Measurements from ENCODE around the gene HTT-AS.

Gene HTT-AS

DNA sequence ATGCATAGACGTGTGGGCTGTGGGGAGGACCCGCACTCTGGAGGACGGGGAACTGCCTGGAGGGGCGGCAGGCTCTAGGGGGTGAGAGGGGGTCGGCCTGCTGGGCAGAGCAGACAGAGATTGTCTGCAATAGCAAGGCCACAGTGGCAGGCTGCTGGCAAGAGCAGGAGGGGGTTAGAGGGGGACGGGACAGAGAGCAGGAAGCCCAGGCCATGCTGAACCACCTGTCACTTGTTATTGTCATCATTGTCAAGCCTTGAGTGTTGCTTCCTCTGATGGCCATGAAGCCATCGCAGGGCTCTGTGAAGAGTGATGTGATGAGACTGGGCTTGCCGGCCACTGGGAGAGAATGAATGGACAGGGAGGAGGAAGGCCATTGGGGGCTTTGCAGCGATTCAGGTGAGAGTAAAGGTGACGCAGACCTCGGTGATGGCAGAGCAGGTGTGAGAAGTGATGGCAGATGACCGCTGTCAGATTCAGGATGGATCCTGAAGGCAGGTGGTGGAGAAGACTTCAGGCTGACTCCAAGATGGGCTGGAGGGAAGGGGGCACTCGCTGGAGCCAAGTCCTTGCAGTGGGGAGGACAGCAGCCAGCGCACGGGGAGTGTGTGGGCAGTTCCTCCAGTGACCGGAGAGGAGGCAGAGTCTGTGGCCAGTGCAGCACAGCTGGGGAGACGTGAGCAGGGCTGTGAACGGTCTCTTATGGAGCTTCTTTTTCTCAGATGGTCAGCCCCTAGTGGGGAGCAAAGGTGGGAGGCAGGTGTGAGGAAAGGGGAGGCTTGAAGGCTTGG lies 43.6 kb downstream of the HTT-AS start:
- no peak for DNase-seq (ENCODE audit: low spot score)

GRCh38 chr4:3029464-3029863 lies 44.9 kb downstream of the HTT-AS start:
- DNase-seq (ENCODE audit: low spot score): no peak

GRCh38 chr4:3026540-3026939 lies 47.8 kb downstream of the HTT-AS start:
- no peak for DNase-seq (ENCODE audit: low spot score)

DNA sequence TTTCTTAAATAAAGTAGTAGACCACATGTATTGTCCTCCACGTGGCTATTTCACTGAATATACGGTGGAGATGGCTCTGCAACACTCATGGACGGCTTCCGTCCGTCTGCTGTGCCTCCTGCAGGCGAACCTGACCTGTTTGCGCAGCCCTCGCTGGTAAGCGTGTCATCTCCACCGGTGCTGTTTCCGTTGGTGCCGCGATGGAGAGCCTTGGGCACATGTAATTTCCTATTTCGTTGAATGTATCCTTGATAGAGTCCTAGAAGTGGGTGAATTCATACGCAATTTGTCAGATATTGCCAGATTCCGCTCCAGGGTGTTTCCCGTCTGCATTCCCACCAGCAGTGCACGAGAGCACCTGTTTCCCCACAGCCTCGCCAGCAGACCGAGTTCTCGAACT lies 48.5 kb downstream of the HTT-AS start:
- no peak for DNase-seq (ENCODE audit: low spot score)

DNA sequence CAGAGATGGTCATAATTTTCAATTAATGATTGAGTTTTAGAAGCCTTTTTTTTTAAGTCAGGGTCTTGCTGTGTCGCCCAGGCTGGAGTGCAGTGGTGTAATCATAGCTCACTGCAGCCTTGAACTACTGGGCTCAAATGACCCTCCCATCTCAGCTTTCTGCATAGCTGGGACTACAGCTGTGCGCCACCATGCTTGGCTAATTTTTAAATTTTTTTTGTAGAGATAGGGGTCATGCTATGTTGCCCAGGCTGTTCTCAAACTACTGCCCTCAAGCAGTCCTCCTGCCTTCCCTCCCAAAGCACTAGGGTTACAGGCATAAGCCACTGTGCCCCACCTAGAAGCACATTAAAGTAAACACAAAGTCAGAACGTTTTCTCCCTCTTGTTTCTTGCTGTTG lies 51.7 kb downstream of the HTT-AS start:
- no peak for DNase-seq (ENCODE audit: low spot score)

DNA sequence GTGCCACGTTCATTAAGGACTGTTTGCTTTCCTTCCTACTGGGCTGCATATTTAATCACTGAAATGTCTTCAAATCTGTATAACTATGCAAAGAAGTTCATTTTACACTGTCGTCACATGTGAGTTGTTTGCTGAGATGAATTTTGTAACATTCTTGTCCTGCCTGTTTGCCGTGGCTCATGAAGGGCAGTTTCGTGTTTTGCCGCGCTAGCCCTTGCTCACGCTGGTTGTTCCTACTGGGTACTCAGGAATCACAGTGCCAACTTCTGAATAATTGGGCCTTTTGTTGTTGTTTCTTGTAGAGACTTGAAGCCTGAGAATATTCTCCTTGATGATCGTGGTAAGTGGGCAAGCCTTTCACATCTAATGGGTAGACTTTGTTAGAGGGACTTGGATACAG lies 52.2 kb downstream of the HTT-AS start:
- DNase-seq (ENCODE audit: low spot score): no peak

- DNase-seq (ENCODE audit: low spot score): no peak
These were observed 52.7 kb downstream of the HTT-AS start for GRCh38 chr4:3021627-3022026.

- no peak for DNase-seq (ENCODE audit: low spot score)
These were observed 53.2 kb downstream of the HTT-AS start for GRCh38 chr4:3021127-3021526.

- DNase-seq (ENCODE audit: low spot score): no peak
These were observed 55.0 kb downstream of the HTT-AS start for GRCh38 chr4:3019145-3019846.

- no peak for DNase-seq (ENCODE audit: low spot score)
These were observed 56.8 kb downstream of the HTT-AS start for GRCh38 chr4:3017504-3017903.

GRCh38 chr4:3016961-3017360 lies 57.4 kb downstream of the HTT-AS start:
- no peak for DNase-seq (ENCODE audit: low spot score)

DNA sequence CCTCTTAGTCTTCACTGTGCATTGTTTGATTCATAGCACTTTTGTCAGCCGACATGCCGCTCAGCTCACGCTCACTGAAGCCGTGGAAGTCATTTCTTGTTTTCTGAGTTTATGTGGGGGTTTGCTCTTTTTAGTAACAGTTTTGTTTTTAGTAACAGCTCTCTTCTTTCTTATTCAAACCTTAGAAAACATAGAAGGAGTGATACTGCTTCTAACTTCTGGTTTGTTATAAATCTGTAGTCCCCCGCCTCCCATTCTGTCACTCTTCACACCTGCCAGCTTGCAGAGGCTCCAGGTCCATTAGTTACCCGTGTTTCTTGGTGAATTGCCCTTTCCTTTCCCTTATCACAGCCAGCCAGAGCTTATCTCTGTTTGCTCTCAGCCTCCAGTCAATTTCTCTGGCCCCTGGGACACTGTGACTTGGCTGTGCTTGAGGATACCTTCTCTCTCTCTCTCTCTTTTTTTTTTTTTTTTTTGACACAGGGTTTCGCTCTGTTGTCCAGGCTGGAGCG lies 60.4 kb downstream of the HTT-AS start:
- no peak for DNase-seq (ENCODE audit: low spot score)
